ENCODE measurements around the gene DPP7.
"Not testable (repeated sequence)": the region's sequence is repeated elsewhere in the genome, so short reads cannot be mapped to it uniquely, and the experiment has no call there.

The DPP7 gene

DNA sequence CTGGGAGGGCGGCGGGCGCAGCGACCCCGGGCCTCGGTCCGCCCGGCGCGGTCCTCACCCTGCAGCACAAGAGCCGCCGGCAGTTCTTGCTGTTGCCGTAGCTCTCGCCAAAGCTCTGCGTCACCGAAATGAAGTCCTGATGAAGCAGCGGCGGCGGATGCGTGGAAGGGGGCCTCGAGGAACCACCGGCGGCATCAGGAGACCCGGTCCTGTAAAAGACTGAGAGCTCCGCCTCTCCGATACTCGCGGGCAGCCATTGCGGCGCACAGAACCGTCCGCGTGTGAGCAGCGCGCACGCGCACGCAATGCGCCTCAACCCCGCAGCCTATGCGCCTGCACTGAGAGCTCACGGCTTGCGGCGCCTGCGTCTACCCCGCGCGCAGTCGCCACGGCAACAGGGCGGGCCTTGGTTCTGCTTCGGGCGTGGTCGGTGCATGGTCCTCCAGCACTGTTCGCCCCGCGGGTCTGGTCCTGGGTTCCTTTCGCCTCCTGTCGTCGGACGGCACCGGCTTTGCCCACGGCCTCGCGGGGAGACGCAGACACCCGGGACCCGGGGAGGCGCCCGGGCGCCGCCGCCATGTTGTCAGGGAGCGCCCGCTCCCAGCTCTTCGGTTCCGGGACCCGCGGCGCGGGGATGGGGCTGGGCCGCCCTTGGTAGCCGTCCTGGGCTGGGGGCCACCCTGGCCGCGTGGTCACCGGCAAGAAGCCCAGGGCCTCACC, 15.1 kb upstream of the DPP7 start:
- DNase-seq (ENCODE audit: low read depth), result peak; percentile 90

GRCh38 chr9:137128862-137129455, 14.4 kb upstream of the DPP7 start:
- no peak for DNase-seq (ENCODE audit: low read depth)

- peak; percentile 20 for DNase-seq (ENCODE audit: low read depth)
Observed at GRCh38 chr9:137128158-137128861, 13.8 kb upstream of the DPP7 start.

- DNase-seq (ENCODE audit: low read depth), result no peak
Observed at GRCh38 chr9:137127301-137128157, 13.0 kb upstream of the DPP7 start.

DNA sequence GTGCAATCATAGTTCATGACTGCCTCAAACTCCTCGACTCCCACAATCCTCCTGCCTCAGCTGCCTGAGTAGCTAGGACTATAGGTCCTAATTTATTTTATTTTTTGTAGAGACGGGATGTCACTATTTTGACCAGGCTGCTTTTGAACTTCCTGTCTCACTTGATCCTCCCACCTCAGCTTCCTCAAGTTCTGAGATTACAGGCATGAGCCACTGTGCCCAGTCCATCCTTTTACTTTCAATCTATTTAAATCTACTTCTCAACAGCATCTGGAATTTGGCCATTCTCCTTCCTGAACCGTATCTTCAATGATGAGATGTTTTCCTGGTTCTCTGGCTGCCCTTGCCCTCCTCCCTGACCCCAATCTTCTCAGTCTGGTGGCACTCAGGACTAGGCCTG, 12.3 kb upstream of the DPP7 start:
- DNase-seq (ENCODE audit: low read depth), result no peak

- DNase-seq (ENCODE audit: low read depth), result not testable (repeated sequence)
Observed at GRCh38 chr9:137123952-137124462, 9.5 kb upstream of the DPP7 start.

- DNase-seq (ENCODE audit: low read depth), result no peak
Observed at GRCh38 chr9:137123468-137123837, 8.9 kb upstream of the DPP7 start.

DNA sequence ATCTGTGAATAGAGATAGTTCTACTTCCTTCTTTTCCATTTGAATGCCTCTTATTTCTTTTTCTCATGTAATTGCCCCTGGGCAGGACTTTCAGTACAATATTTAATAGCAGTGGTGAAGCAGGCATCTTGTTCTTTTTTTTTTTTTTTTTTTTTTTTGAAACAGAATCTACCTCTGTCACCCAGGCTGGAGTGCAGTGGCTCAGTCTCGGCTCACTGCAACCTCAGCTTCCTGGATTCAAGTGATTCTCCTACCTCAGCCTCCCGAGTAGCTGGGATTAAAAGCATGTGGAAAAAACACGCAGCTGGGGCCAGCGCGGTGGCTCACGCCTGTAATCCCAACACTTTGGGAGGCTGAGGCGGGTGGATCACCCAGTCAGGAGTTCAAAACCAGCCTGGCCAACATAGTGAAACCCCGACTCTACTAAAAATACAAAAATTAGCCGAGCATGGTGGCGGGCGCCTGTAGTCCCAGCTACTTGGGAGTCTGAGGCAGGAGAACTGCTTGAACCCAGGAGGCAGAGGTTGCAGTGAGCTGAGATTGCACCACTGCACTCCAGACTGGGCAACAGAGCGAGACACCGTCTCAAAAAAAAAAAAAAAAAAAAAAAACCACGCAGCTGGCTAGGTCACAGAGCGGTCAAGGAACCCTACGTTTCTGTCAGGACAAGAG, 8.4 kb upstream of the DPP7 start:
- not testable (repeated sequence) for DNase-seq (ENCODE audit: low read depth)

- DNase-seq (ENCODE audit: low read depth), result not testable (repeated sequence)
Observed at GRCh38 chr9:137121927-137122795, 7.6 kb upstream of the DPP7 start.

GRCh38 chr9:137118092-137118603, 3.6 kb upstream of the DPP7 start:
- not testable (repeated sequence) for DNase-seq (ENCODE audit: low read depth)

- no peak for DNase-seq (ENCODE audit: low read depth)
Observed at GRCh38 chr9:137117269-137117731, 2.8 kb upstream of the DPP7 start.

DNA sequence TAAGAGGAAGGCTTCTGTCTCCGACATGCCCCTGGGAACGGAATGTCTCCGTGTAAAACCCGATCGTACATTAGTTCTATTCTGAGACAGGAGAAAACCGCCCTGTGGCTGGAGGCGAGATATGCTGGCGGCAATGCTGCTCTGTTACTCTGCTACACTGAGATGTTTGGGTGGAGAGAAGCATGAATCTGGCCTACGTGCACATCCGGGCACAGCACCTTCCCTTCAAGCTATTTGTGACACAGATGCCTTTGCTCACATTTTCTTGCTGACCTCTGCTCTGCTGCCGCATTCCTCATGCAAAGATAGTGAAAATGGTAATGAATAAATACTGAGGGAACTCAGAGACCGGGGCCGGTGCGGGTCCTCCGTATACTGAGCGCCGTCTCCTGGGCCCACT, 2.2 kb upstream of the DPP7 start:
- no peak for DNase-seq (ENCODE audit: low read depth)

DNA sequence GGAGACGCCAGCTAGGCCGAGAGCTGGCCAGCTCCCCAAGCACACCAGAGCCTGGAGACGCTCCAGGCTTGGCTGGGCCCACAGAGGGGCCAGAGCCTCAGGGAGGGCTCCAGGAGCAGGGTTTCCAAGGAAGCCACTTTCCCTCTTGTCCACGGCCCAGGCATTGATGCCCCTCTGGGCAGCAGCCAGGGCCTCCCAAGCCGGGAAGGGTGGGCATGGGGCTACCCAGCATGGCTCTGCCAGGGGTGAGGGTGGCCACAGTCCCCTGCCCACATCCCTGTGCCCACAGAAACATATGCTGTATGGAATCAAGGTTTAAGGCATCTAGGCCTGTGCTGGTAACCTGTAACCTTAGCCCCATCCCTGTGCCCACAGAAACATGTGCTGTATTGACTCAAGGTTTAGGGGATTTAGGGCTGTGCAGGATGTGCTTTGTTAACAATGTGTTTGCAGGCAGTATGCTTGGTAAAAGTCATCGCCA, 1.5 kb upstream of the DPP7 start:
- no peak for DNase-seq (ENCODE audit: low read depth)

GRCh38 chr9:137115394-137116026, 977 bp upstream of the DPP7 start:
- no peak for DNase-seq (ENCODE audit: low read depth)

DNA sequence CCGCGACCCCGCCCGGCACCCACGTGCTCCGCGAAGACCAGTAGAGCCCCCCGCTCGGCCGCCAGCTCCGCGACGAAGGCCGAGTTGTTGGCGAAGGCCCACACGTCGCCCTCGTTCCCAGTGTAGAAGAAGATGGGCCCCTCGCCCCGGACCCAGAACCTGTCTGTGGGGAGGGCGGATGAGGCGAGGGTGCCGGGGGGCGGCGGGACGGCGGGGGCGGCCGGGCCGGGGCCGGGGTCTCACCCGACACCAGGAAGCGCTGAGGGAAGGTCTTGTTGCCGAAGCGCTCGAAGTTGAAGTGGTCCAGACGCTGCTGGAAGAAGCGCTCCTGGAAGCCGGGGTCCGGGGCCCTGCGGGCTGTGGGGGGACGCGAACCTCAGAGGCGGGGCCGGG, 317 bp downstream of the DPP7 start:
- no peak for DNase-seq (ENCODE audit: low read depth)

GRCh38 chr9:137113385-137114159, 961 bp downstream of the DPP7 start:
- DNase-seq (ENCODE audit: low read depth), result no peak

- no peak for DNase-seq (ENCODE audit: low read depth)
Observed at GRCh38 chr9:137112564-137113384, 1.8 kb downstream of the DPP7 start.
